RCC 7860 (cell line): ENCODE measurements around the gene COPS6.

ENCODE experiments used
- DNase-seq: peaks from one replicate; pipeline ENCODE4 v3.0.0-alpha.2; 2015; ENCODE audit warnings: low spot score
- FAIRE-seq: peaks from 2 replicates; lab custom pipeline; 2012; peaks lifted over from hg19 to GRCh38; lab: Jason Lieb, UNC

COPS6 gene

GRCh38 chr7:100100420-100101015 lies 11.7 kb downstream of the COPS6 start:
- no peak for FAIRE-seq

GRCh38 chr7:100101016-100101862 lies 12.5 kb downstream of the COPS6 start, which contains the start of the genes AP4M1 and MCM7:
Gene AP4M1, plus strand, starts transcription at chr7:100101643. Its CDS starts 72 bp downstream, at chr7:100101715.
Gene MCM7, minus strand, starts transcription at chr7:100101397. Its CDS starts 103 bp downstream, at chr7:100101294.
- DNase-seq: peak; percentile 99
- peak; percentile 88 for FAIRE-seq

More at GRCh38 chr7:100100420-100101015, 11.7 kb downstream of the COPS6 start:
- DNase-seq: peak; percentile 82

GRCh38 chr7:100102950-100103840 lies 14.4 kb downstream of the COPS6 start:
- FAIRE-seq (peak; percentile 99), DNase-seq (peak; percentile 100)

- FAIRE-seq (no peak), DNase-seq (no peak)
These were observed 16.8 kb downstream of the COPS6 start for GRCh38 chr7:100105534-100105933.

GRCh38 chr7:100106633-100107032 lies 17.9 kb downstream of the COPS6 start:
- no peak for FAIRE-seq

GRCh38 chr7:100107125-100107737 lies 18.5 kb downstream of the COPS6 start:
- DNase-seq: no peak
- FAIRE-seq: no peak

More at GRCh38 chr7:100106633-100107032, 17.9 kb downstream of the COPS6 start:
- DNase-seq: no peak

GRCh38 chr7:100107890-100108289 lies 19.1 kb downstream of the COPS6 start:
- FAIRE-seq (no peak), DNase-seq (no peak)

- FAIRE-seq (no peak), DNase-seq (no peak)
These were observed 20.9 kb downstream of the COPS6 start for GRCh38 chr7:100109521-100110163.

- DNase-seq (no peak), FAIRE-seq (no peak)
These were observed 22.4 kb downstream of the COPS6 start for GRCh38 chr7:100111156-100111555.

- no peak for DNase-seq
- no peak for FAIRE-seq
These were observed 23.1 kb downstream of the COPS6 start for GRCh38 chr7:100111914-100112313.

GRCh38 chr7:100115026-100115425 lies 26.3 kb downstream of the COPS6 start:
- no peak for FAIRE-seq

GRCh38 chr7:100118388-100119071 lies 29.8 kb downstream of the COPS6 start:
- DNase-seq: peak; percentile 34
- FAIRE-seq: no peak

More at GRCh38 chr7:100115026-100115425, 26.3 kb downstream of the COPS6 start:
- DNase-seq: no peak

GRCh38 chr7:100119072-100119969 lies 30.6 kb downstream of the COPS6 start, which contains the start of the genes CNPY4 and TAF6:
Gene CNPY4, plus strand, starts transcription at chr7:100119634. Its CDS starts 111 bp downstream, at chr7:100119745.
Gene TAF6, minus strand, starts transcription at chr7:100119358. Its CDS starts 5,149 bp downstream, at chr7:100114209.
- DNase-seq: peak; percentile 91
- peak; percentile 72 for FAIRE-seq

GRCh38 chr7:100119970-100120732 lies 31.4 kb downstream of the COPS6 start:
- DNase-seq (peak; percentile 16), FAIRE-seq (no peak)

- FAIRE-seq (no peak), DNase-seq (no peak)
These were observed 31.9 kb downstream of the COPS6 start for GRCh38 chr7:100120733-100121036.

GRCh38 chr7:100122067-100122466 lies 33.3 kb downstream of the COPS6 start:
- DNase-seq (no peak), FAIRE-seq (no peak)

- FAIRE-seq (no peak), DNase-seq (no peak)
These were observed 33.8 kb downstream of the COPS6 start for GRCh38 chr7:100122568-100122967.
